ENCODE measurements around the gene COCH. TPM values are rescaled to one million over a fixed set of nuclear protein-coding genes. Genes with fewer than 3 reads are reported as not detected.

COCH gene
- total and polyA plus RNA-seq, 2 experiments from 2014 or later = 12.9 to 20.6 TPM

DNA sequence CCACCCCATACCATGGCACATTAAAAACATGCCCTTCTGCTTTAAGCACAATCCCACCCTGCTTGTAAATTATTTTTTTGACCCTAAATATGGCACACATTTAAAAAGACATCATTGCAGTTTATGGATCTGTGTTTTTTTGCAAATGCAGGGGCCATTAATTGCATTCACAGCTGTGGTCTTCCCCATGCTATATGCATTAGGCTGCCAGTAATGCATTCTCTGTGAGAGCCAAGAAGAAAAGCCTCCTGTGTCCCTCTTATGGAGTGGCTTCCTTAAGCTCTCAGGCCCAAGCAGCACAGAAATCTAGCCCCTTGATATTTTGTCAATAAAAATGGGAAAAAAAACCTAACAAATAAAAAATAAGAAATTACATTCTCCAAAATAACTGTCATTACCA lies 20.4 kb upstream of the COCH start:
- H3K79me2 ChIP-seq (replicated peaks; ENCODE audit: insufficient read depth) = no peaks in the 10 kb centered on the region
- H2AFZ ChIP-seq = no peak overlapping the region
- no peaks in the 10 kb centered on the region for H4K20me1 ChIP-seq (replicated peaks; ENCODE audit: insufficient read depth)
- DNase-seq (ENCODE audit: low spot score) (no peak), ATAC-seq (no peak)
- no peak overlapping the region for H3K4me3 ChIP-seq
- H3K27ac ChIP-seq (ENCODE audit: low read depth) = no peak overlapping the region
- H3K4me2 ChIP-seq = no peak overlapping the region
- no peaks in the 10 kb centered on the region for H3K27me3 ChIP-seq (ENCODE audit: insufficient read depth)
- H3K4me1 Mint-ChIP-seq = no peaks in the 10 kb centered on the region
- H3K9me2 ChIP-seq (ENCODE audit: insufficient read depth) = peaks cover 7% of the 10 kb centered on the region; the same call in 1 of the 2 replicates
- no peaks in the 10 kb centered on the region for H3K36me3 ChIP-seq (ENCODE audit: insufficient read depth)
- H3K4me3 Mint-ChIP-seq = no peak overlapping the region
- no peaks in the 10 kb centered on the region for H3K4me1 ChIP-seq (ENCODE audit: insufficient read depth)
- no peaks in the 10 kb centered on the region for H3K36me3 Mint-ChIP-seq (ENCODE audit: low read depth)
- peaks cover 3% of the 10 kb centered on the region for H3K27me3 Mint-ChIP-seq (ENCODE audit: insufficient read depth, low read depth, poor library complexity)
- TF ChIP-seq, protein P1, sequence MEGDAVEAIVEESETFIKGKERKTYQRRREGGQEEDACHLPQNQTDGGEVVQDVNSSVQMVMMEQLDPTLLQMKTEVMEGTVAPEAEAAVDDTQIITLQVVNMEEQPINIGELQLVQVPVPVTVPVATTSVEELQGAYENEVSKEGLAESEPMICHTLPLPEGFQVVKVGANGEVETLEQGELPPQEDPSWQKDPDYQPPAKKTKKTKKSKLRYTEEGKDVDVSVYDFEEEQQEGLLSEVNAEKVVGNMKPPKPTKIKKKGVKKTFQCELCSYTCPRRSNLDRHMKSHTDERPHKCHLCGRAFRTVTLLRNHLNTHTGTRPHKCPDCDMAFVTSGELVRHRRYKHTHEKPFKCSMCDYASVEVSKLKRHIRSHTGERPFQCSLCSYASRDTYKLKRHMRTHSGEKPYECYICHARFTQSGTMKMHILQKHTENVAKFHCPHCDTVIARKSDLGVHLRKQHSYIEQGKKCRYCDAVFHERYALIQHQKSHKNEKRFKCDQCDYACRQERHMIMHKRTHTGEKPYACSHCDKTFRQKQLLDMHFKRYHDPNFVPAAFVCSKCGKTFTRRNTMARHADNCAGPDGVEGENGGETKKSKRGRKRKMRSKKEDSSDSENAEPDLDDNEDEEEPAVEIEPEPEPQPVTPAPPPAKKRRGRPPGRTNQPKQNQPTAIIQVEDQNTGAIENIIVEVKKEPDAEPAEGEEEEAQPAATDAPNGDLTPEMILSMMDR (conservative IDR thresholded peaks at IDR 0.05; ENCODE audit: low read depth in 2 of 2) = no peak
- TF ChIP-seq CREB1 (CRISPR knock-in tag; IDR thresholded peaks at IDR 0.05; ENCODE audit: low read depth) (no peak), EZH2 (IDR thresholded peaks at IDR 0.05; ENCODE audit: low read depth, unreplicated experiment) (no peak), ZNF114 (CRISPR knock-in tag; IDR thresholded peaks at IDR 0.05) (no peak), NANOG (IDR thresholded peaks at IDR 0.05; ENCODE audit: borderline replicate concordance) (no peak), EZH2phosphoT487 (IDR thresholded peaks at IDR 0.05; ENCODE audit: unreplicated experiment) (no peak)
- TF ChIP-seq, protein P2, sequence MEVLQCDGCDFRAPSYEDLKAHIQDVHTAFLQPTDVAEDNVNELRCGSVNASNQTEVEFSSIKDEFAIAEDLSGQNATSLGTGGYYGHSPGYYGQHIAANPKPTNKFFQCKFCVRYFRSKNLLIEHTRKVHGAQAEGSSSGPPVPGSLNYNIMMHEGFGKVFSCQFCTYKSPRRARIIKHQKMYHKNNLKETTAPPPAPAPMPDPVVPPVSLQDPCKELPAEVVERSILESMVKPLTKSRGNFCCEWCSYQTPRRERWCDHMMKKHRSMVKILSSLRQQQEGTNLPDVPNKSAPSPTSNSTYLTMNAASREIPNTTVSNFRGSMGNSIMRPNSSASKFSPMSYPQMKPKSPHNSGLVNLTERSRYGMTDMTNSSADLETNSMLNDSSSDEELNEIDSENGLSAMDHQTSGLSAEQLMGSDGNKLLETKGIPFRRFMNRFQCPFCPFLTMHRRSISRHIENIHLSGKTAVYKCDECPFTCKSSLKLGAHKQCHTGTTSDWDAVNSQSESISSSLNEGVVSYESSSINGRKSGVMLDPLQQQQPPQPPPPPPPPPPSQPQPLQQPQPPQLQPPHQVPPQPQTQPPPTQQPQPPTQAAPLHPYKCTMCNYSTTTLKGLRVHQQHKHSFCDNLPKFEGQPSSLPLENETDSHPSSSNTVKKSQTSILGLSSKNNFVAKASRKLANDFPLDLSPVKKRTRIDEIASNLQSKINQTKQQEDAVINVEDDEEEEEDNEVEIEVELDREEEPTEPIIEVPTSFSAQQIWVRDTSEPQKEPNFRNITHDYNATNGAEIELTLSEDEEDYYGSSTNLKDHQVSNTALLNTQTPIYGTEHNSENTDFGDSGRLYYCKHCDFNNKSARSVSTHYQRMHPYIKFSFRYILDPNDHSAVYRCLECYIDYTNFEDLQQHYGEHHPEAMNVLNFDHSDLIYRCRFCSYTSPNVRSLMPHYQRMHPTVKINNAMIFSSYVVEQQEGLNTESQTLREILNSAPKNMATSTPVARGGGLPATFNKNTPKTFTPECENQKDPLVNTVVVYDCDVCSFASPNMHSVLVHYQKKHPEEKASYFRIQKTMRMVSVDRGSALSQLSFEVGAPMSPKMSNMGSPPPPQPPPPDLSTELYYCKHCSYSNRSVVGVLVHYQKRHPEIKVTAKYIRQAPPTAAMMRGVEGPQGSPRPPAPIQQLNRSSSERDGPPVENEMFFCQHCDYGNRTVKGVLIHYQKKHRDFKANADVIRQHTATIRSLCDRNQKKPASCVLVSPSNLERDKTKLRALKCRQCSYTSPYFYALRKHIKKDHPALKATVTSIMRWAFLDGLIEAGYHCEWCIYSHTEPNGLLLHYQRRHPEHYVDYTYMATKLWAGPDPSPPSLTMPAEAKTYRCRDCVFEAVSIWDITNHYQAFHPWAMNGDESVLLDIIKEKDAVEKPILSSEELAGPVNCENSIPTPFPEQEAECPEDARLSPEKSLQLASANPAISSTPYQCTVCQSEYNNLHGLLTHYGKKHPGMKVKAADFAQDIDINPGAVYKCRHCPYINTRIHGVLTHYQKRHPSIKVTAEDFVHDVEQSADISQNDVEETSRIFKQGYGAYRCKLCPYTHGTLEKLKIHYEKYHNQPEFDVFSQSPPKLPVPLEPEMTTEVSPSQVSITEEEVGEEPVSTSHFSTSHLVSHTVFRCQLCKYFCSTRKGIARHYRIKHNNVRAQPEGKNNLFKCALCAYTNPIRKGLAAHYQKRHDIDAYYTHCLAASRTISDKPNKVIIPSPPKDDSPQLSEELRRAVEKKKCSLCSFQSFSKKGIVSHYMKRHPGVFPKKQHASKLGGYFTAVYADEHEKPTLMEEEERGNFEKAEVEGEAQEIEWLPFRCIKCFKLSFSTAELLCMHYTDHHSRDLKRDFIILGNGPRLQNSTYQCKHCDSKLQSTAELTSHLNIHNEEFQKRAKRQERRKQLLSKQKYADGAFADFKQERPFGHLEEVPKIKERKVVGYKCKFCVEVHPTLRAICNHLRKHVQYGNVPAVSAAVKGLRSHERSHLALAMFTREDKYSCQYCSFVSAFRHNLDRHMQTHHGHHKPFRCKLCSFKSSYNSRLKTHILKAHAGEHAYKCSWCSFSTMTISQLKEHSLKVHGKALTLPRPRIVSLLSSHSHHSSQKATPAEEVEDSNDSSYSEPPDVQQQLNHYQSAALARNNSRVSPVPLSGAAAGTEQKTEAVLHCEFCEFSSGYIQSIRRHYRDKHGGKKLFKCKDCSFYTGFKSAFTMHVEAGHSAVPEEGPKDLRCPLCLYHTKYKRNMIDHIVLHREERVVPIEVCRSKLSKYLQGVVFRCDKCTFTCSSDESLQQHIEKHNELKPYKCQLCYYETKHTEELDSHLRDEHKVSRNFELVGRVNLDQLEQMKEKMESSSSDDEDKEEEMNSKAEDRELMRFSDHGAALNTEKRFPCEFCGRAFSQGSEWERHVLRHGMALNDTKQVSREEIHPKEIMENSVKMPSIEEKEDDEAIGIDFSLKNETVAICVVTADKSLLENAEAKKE (CRISPR knock-in tag; IDR thresholded peaks at IDR 0.05) = no peak
- TF ChIP-seq, protein P3, sequence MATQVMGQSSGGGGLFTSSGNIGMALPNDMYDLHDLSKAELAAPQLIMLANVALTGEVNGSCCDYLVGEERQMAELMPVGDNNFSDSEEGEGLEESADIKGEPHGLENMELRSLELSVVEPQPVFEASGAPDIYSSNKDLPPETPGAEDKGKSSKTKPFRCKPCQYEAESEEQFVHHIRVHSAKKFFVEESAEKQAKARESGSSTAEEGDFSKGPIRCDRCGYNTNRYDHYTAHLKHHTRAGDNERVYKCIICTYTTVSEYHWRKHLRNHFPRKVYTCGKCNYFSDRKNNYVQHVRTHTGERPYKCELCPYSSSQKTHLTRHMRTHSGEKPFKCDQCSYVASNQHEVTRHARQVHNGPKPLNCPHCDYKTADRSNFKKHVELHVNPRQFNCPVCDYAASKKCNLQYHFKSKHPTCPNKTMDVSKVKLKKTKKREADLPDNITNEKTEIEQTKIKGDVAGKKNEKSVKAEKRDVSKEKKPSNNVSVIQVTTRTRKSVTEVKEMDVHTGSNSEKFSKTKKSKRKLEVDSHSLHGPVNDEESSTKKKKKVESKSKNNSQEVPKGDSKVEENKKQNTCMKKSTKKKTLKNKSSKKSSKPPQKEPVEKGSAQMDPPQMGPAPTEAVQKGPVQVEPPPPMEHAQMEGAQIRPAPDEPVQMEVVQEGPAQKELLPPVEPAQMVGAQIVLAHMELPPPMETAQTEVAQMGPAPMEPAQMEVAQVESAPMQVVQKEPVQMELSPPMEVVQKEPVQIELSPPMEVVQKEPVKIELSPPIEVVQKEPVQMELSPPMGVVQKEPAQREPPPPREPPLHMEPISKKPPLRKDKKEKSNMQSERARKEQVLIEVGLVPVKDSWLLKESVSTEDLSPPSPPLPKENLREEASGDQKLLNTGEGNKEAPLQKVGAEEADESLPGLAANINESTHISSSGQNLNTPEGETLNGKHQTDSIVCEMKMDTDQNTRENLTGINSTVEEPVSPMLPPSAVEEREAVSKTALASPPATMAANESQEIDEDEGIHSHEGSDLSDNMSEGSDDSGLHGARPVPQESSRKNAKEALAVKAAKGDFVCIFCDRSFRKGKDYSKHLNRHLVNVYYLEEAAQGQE (IDR thresholded peaks at IDR 0.05; ENCODE audit: unreplicated experiment) = no peak
- H3K9me3 Mint-ChIP-seq = no peaks in the 10 kb centered on the region
- H3K27ac Mint-ChIP-seq = no peak overlapping the region
- H3F3A ChIP-seq (replicated peaks; ENCODE audit: low read depth) = no peaks in the 10 kb centered on the region

All from GM23338 (cell line).